ENCODE data around the gene FPGS. TPM values are rescaled to one million over a fixed set of nuclear protein-coding genes. Genes with fewer than 3 reads are reported as not detected.
A peak's percentile ranks its signal among the peaks of the same experiment; 100 is the strongest.
"Not testable (repeated sequence)": the region's sequence is repeated elsewhere in the genome, so short reads cannot be mapped to it uniquely, and the experiment has no call there.

The FPGS gene
- total and polyA plus RNA-seq, 9 donors: 18.9 to 209 (median 154) TPM

DNA sequence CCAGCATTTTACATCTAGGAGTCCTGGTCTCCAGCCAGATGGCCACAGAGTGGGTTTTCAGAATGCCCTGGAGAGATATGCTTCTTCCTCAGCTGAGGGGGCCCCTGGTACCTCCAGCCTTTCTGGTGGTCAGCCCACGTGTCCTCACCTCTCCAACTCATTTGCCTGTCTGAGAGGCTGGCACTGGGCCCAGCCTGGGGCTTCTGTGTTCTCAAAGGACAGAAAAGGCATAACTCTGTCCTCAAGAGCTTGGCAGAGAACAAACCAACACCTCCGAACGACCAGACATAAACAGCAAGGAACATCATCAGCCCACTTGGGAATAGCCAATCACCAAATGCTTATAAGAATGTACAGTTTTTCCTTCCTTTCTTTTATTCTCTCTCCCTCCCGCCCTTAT, 34.7 kb downstream of the FPGS start:
- peak in 1 of 5 donors; percentile 59 for DNase-seq
- peak overlapping the region; percentile 92 to 96 for H3K27ac ChIP-seq
- no peaks in the 10 kb centered on the region for H3K36me3 ChIP-seq
- TF ChIP-seq EP300 (IDR thresholded peaks at IDR 0.05) (no peak), POLR2A (IDR thresholded peaks at IDR 0.05) (no peak)
- TF ChIP-seq, protein P1, sequence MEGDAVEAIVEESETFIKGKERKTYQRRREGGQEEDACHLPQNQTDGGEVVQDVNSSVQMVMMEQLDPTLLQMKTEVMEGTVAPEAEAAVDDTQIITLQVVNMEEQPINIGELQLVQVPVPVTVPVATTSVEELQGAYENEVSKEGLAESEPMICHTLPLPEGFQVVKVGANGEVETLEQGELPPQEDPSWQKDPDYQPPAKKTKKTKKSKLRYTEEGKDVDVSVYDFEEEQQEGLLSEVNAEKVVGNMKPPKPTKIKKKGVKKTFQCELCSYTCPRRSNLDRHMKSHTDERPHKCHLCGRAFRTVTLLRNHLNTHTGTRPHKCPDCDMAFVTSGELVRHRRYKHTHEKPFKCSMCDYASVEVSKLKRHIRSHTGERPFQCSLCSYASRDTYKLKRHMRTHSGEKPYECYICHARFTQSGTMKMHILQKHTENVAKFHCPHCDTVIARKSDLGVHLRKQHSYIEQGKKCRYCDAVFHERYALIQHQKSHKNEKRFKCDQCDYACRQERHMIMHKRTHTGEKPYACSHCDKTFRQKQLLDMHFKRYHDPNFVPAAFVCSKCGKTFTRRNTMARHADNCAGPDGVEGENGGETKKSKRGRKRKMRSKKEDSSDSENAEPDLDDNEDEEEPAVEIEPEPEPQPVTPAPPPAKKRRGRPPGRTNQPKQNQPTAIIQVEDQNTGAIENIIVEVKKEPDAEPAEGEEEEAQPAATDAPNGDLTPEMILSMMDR (IDR thresholded peaks at IDR 0.05): no peak
- H3K4me3 ChIP-seq: no peak overlapping the region
- intact Hi-C loops (cut with DNase I): no loop called here
- H3K27me3 ChIP-seq: no peaks in the 10 kb centered on the region
- H3K9me3 ChIP-seq: no peaks in the 10 kb centered on the region
- peaks cover 64% of the 10 kb centered on the region for H3K4me1 ChIP-seq (ENCODE audit: insufficient read depth)
- WGBS, 3 donors: 54 to 65% (median 64%) methylated on average over 4 of the region's 4 CpGs

DNA sequence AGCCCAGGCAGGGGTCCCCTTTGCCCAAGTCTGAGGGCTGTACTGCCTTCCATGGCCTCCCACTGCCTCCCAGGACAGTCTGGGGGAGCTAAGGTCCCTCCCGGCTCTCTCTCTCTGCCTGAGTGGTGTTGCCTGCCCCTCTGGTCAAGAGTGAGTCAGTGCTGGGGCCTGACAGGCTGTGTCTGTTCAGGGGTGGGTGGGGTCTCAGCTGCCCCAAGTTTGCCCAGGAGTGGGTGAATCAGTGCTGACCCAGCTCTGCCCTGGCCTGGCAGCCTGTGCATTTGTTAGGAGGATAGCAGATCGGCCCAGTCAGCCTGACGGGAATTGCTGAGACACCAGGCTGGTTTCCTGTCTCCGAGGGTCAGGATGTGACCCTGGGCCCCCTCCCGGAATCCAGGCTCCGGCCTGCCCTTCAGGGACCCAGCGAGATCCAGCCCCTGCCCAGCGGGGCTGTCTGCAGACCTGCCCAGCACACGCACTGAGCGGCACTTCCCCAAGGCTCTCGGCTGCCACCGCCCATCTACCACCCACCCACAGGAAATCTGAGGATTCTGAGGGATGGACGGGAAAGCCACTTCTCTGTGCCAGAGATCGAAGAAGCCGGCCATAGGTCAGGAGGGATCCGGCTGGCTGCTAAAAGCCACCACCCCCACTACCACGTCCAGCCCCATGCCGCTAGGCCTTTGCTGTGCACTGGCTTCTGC, 35.8 kb downstream of the FPGS start:
- Histone ChIP-seq H3K4me1 (ENCODE audit: insufficient read depth) (peaks cover 64% of the 10 kb centered on the region), H3K27me3 (no peaks in the 10 kb centered on the region), H3K36me3 (no peaks in the 10 kb centered on the region), H3K4me3 (no peak overlapping the region), H3K27ac (peak overlapping the region; percentile 92 to 96), H3K9me3 (no peaks in the 10 kb centered on the region)
- 3 to 14% (median 7%) methylated on average over 17 to 18 of the region's 18 CpGs for WGBS, 3 donors
- intact Hi-C loops (cut with DNase I): no loop called here
- peak; percentile 75 to 85 (median 82) for DNase-seq
- TF ChIP-seq EP300 (IDR thresholded peaks at IDR 0.05) (peak; percentile 75), POLR2A (IDR thresholded peaks at IDR 0.05) (peak; percentile 5)
- TF ChIP-seq, protein P1 (IDR thresholded peaks at IDR 0.05): peak in 1 of 3 donors; percentile 15

DNA sequence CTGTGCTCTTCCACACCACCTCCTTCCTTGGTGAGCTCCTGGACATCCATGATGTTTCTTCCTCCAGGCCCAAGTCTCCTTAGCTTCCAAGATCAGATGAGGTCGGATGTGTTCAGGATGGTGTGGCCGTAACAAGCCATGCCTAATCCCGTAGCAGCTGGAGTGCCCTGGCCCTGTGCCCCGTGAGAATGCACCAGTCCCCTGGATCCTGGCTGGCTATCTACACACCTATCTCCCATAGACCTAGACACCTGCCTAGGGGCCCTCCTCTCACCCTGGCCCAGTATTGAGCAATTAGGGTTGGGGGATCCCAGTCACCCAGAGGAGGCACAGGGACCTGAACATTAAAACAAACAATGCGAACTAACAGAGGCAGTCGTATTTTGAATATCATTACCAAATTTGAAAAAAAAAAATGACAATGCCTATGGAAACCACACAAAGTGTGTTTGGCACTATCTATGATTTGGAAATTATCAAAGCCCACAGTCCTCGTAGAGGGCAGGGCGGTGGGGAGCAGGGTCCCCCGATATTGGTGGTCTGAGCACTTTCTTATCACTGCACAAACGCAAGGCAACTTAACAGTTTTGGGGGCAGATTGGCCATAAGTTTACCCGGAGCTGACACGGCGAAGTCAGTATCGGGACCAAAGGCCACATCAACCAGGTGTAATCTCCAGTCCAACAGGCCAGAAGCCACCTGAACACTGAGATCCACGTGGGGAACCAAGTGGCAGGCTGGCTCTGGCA, 38.6 kb downstream of the FPGS start:
- Histone ChIP-seq H3K9me3 (no peaks in the 10 kb centered on the region), H3K4me1 (ENCODE audit: insufficient read depth) (peaks cover 59% of the 10 kb centered on the region), H3K27me3 (no peaks in the 10 kb centered on the region), H3K27ac (peak overlapping the region; percentile 92 to 96), H3K4me3 (no peak overlapping the region), H3K36me3 (no peaks in the 10 kb centered on the region)
- TF ChIP-seq, protein P1 (IDR thresholded peaks at IDR 0.05): no peak
- TF ChIP-seq POLR2A (IDR thresholded peaks at IDR 0.05): no peak
- TF ChIP-seq EP300 (IDR thresholded peaks at IDR 0.05): no peak
- intact Hi-C loops (cut with DNase I): no loop called here
- WGBS, 3 donors: 73 to 80% (median 78%) methylated on average over 15 of the region's 15 CpGs
- DNase-seq: peak in 1 of 5 donors; percentile 39

DNA sequence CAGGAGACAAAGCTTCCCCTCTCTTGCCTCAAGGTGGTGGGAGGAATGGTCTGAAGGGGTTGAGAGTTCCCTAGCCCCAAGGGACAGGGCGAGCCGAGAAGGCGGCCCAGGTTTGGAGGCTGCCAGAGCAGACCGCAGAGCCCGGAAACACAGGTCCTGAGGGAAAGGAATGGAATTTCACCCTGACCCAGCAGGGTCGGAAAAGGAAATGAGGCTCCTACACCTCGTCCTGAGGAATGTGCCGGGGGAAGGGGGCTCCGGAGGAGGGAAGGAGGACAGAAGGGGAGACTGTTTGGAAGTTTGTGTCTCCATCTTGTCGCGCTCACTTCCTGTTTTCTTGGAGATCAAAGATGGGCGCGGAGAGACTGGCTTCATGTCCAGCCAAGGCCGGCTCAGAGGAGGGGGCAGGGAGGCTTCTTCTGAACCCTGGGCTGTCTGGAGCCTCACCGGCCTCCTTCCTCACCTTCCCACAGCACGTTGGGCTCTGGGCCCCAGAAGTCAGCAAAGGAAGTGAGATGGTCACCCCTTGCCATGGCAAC, 42.2 kb downstream of the FPGS start:
- Histone ChIP-seq H3K4me3 (no peak overlapping the region), H3K27me3 (no peaks in the 10 kb centered on the region), H3K27ac (peak overlapping the region; percentile 87), H3K9me3 (no peaks in the 10 kb centered on the region), H3K36me3 (no peaks in the 10 kb centered on the region), H3K4me1 (ENCODE audit: insufficient read depth) (peaks cover 42% of the 10 kb centered on the region)
- WGBS, 3 donors: 12 to 38% (median 14%) methylated on average over 16 of the region's 16 CpGs
- peak in 4 of 5 donors; percentile 51 to 69 (median 62) for DNase-seq
- intact Hi-C loops (cut with DNase I): no loop called here
- no peak for TF ChIP-seq EP300 (IDR thresholded peaks at IDR 0.05)
- TF ChIP-seq POLR2A (IDR thresholded peaks at IDR 0.05): no peak
- TF ChIP-seq, protein P1 (IDR thresholded peaks at IDR 0.05): no peak

DNA sequence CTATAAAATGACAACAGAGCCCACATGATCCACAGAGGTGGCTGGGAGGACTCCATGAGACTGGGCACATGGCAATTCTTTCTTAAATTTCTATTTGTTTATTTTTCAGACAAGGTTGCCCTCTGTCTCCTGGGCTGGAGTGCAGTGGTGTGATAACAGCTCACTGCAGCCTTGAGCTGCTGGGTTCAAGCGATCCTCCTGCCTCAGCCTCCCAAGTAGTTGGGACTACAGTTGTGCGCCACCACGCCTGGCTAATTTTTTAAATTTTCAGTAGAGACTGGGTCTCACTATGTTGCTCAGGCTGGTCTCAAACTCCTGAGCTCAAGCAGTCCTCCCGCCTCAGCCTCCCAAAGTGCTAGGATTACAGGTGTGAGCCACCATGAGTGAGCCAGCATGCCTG, 42.9 kb downstream of the FPGS start:
- H3K9me3 ChIP-seq; H3K4me3 ChIP-seq; intact Hi-C loops (cut with DNase I); DNase-seq; H3K27me3 ChIP-seq; H3K36me3 ChIP-seq: not testable (repeated sequence)
- peak overlapping the region; percentile 87 for H3K27ac ChIP-seq
- H3K4me1 ChIP-seq (ENCODE audit: insufficient read depth): peaks cover 41% of the 10 kb centered on the region
- 91 to 97% (median 95%) methylated on average over 4 of the region's 4 CpGs for WGBS, 3 donors

Measured in ovary (tissue), 9 donors.